Vagina (tissue), 2 donors: Measurements from ENCODE around the gene TNIK.

ENCODE experiments used
- CTCF ChIP-seq, 3 experiments: fragments of 450-650 bp in 2 of 3; fragments of 200-600 bp in 1 of 3; sonication (generic) in 1 of 3; IDR thresholded peaks; one replicate each; pipeline ENCODE4 v1.5.1; 2017 to 2019; ENCODE audit warnings: antibody characterized with exemption in 3 of 3, mild to moderate bottlenecking in 2 of 3, moderate library complexity in 2 of 3
- POLR2A ChIP-seq, 2 donors: fragments of 450-650 bp; IDR thresholded peaks; one replicate each; pipeline ENCODE4 v1.6.1; 2017; ENCODE audit warnings: antibody characterized with exemption in 2 of 2, mild to moderate bottlenecking in 2 of 2, moderate library complexity in 2 of 2
- POLR2AphosphoS5 ChIP-seq, 2 donors: sonication (generic); formaldehyde crosslinking; IDR thresholded peaks; one replicate each; pipeline ENCODE4 v1.9.0; 2017; ENCODE audit warnings: antibody characterized with exemption in 2 of 2, mild to moderate bottlenecking in 2 of 2, low read depth in 1 of 2; ENCODE audit not compliant: insufficient read depth in 1 of 2

- TF ChIP-seq CTCF (IDR thresholded peaks at IDR 0.05) (no peak), POLR2A (IDR thresholded peaks at IDR 0.05) (no peak), POLR2AphosphoS5 (IDR thresholded peaks at IDR 0.05; ENCODE audit: insufficient read depth in 1 of 2, low read depth in 1 of 2) (no peak)
Measured at GRCh38 chr3:171455603-171456550, 4.3 kb downstream of the TNIK start.
